Smooth muscle cell (in vitro differentiated cells): ENCODE results near the gene FAM184B. TPM values are rescaled to one million over a fixed set of nuclear protein-coding genes. Genes with fewer than 3 reads are reported as not detected.

ENCODE experiments used
- DNase-seq: peaks from one replicate; lab custom pipeline; 2025; ENCODE audit not compliant: unreplicated experiment; lab: John Stamatoyannopoulos, UW
- H2AFZ ChIP-seq: fragments of 200-600 bp; sonication (generic); 2 replicates; pipeline ENCODE4 v1.6.0; 2016; ENCODE audit warnings: antibody characterized with exemption, low read depth, mild to moderate bottlenecking
- H3F3A ChIP-seq: fragments of 200-600 bp; sonication (generic); 2 replicates; pipeline ENCODE4 v1.6.0; 2017; ENCODE audit warnings: antibody characterized with exemption, low read depth
- H3K27ac ChIP-seq: fragments of 200-600 bp; sonication (generic); 2 replicates; pipeline ENCODE4 v1.5.1; 2016; ENCODE audit warnings: low read depth, mild to moderate bottlenecking
- H3K27me3 ChIP-seq: fragments of 200-600 bp; sonication (generic); 2 replicates; pipeline ENCODE4 v1.6.1; 2016; ENCODE audit warnings: low read depth, mild to moderate bottlenecking
- H3K36me3 ChIP-seq: fragments of 200-600 bp; sonication (generic); 2 replicates; pipeline ENCODE4 v1.5.1; 2016; ENCODE audit warnings: low read depth
- H3K4me1 ChIP-seq: fragments of 200-600 bp; sonication (generic); 2 replicates; pipeline ENCODE4 v1.5.1; 2016; ENCODE audit warnings: low read depth
- H3K4me2 ChIP-seq: fragments of 200-600 bp; sonication (generic); 2 replicates; pipeline ENCODE4 v1.6.0; 2016; ENCODE audit warnings: mild to moderate bottlenecking
- H3K4me3 ChIP-seq: fragments of 200-600 bp; sonication (generic); 2 replicates; pipeline ENCODE4 v1.5.1; 2016; ENCODE audit warnings: mild to moderate bottlenecking
- H3K79me2 ChIP-seq: fragments of 200-600 bp; sonication (generic); 2 replicates; pipeline ENCODE4 v1.6.0; 2016; ENCODE audit warnings: low read depth, mild to moderate bottlenecking
- H3K9ac ChIP-seq: fragments of 200-600 bp; sonication (generic); 2 replicates; pipeline ENCODE4 v1.6.0; 2016; ENCODE audit warnings: low read depth
- H3K9me3 ChIP-seq: fragments of 200-600 bp; sonication (generic); replicated peaks from 2 replicates; pipeline ENCODE4 v1.5.1; 2016; ENCODE audit warnings: low read depth
- H4K20me1 ChIP-seq: fragments of 200-600 bp; sonication (generic); 2 replicates; pipeline ENCODE4 v1.6.0; 2016; ENCODE audit warnings: low read depth
- CTCF ChIP-seq: fragments of 200-600 bp; sonication (generic); IDR thresholded peaks from 2 replicates; pipeline ENCODE4 v1.5.1; 2017; ENCODE audit warnings: borderline replicate concordance, mild to moderate bottlenecking, antibody characterized with exemption; ENCODE audit not compliant: insufficient read depth, poor library complexity, severe bottlenecking
- WGBS: methylation state at CpG from one replicate; pipeline ENCODE4 v1.1.7; 2016; ENCODE audit warnings: low lambda C conversion rate; 5-methylcytosine and 5-hydroxymethylcytosine counted together
- polyA plus RNA-seq: library from polyadenylated mRNA; unstranded; fragments of >200 nt; fragmentation: Nextera tagmentation; extraction: Ambion mirVana; gene quantifications from 2 replicates; pipeline ENCODE4 v1.2.1, GENCODE V29; 2016
- total RNA-seq: library from RNA; depleted of rRNA; stranded (reverse); fragments of >200 nt; gene quantifications from 2 replicates; pipeline ENCODE4 v1.2.3, GENCODE V29; 2014

Gene FAM184B
- total and polyA plus RNA-seq, 2 experiments from 2014 or later: not detected

GRCh38 chr4:17680559-17681280 is 100.7 kb downstream of the FAM184B start:
- Histone ChIP-seq H3K36me3 (no peaks in the 10 kb centered on the region), H3F3A (no peaks in the 10 kb centered on the region), H3K27me3 (no peaks in the 10 kb centered on the region), H4K20me1 (no peaks in the 10 kb centered on the region), H3K9me3 (no peaks in the 10 kb centered on the region), H3K4me3 (no peak overlapping the region), H3K9ac (no peak overlapping the region), H2AFZ (no peak overlapping the region), H3K79me2 (no peaks in the 10 kb centered on the region), H3K4me1 (no peaks in the 10 kb centered on the region), H3K4me2 (no peak overlapping the region), H3K27ac (no peak overlapping the region)
- no peak for TF ChIP-seq CTCF
- no peak for DNase-seq
- 59% methylated on average over 5 of the region's 5 CpGs for WGBS

GRCh38 chr4:17670423-17670822 is 111.0 kb downstream of the FAM184B start:
- Histone ChIP-seq H3K4me1 (no peaks in the 10 kb centered on the region), H3K27me3 (no peaks in the 10 kb centered on the region), H3K36me3 (no peaks in the 10 kb centered on the region), H3K79me2 (no peaks in the 10 kb centered on the region), H3F3A (no peaks in the 10 kb centered on the region), H3K9ac (no peak overlapping the region), H4K20me1 (no peaks in the 10 kb centered on the region), H3K27ac (no peak overlapping the region), H3K9me3 (no peaks in the 10 kb centered on the region), H3K4me3 (no peak overlapping the region), H2AFZ (no peak overlapping the region), H3K4me2 (no peak overlapping the region)
- no peak for DNase-seq
- no peak for TF ChIP-seq CTCF

GRCh38 chr4:17667653-17668201 is 113.7 kb downstream of the FAM184B start:
- Histone ChIP-seq H3K9me3 (no peaks in the 10 kb centered on the region), H3K9ac (no peak overlapping the region), H3K36me3 (no peaks in the 10 kb centered on the region), H3F3A (no peaks in the 10 kb centered on the region), H3K27me3 (no peaks in the 10 kb centered on the region), H4K20me1 (no peaks in the 10 kb centered on the region), H3K79me2 (no peaks in the 10 kb centered on the region), H2AFZ (no peak overlapping the region), H3K4me3 (no peak overlapping the region), H3K4me1 (no peaks in the 10 kb centered on the region), H3K27ac (no peak overlapping the region), H3K4me2 (no peak overlapping the region)
- TF ChIP-seq CTCF: no peak
- DNase-seq: no peak
- WGBS: 76% methylated on average over 3 of the region's 3 CpGs

GRCh38 chr4:17667253-17667652 is 114.2 kb downstream of the FAM184B start:
- Histone ChIP-seq H3F3A (no peaks in the 10 kb centered on the region), H3K27me3 (no peaks in the 10 kb centered on the region), H4K20me1 (no peaks in the 10 kb centered on the region), H2AFZ (no peak overlapping the region), H3K79me2 (no peaks in the 10 kb centered on the region), H3K27ac (no peak overlapping the region), H3K4me1 (no peaks in the 10 kb centered on the region), H3K9ac (no peak overlapping the region), H3K36me3 (no peaks in the 10 kb centered on the region), H3K4me3 (no peak overlapping the region), H3K4me2 (no peak overlapping the region), H3K9me3 (no peaks in the 10 kb centered on the region)
- TF ChIP-seq CTCF: no peak
- no peak for DNase-seq
- WGBS: 85% methylated on average over 3 of the region's 3 CpGs
